Stimulated activated CD8-positive, alpha-beta memory T cell treated with anti-CD3 and anti-CD28 coated beads, Interleukin-2, amount 100 ng/mL, for 1 hour (primary cell): Measurements from ENCODE around the gene TLR9.

Experiments used
- DNase-seq, 2 donors: peaks; one replicate each; pipeline ENCODE4 v3.0.0-alpha.2; 2020; ENCODE audit warnings: low read depth in 2 of 2

Gene TLR9

GRCh38 chr3:52217409-52217805, 8.0 kb downstream of the TLR9 start:
- no peak for DNase-seq

DNA sequence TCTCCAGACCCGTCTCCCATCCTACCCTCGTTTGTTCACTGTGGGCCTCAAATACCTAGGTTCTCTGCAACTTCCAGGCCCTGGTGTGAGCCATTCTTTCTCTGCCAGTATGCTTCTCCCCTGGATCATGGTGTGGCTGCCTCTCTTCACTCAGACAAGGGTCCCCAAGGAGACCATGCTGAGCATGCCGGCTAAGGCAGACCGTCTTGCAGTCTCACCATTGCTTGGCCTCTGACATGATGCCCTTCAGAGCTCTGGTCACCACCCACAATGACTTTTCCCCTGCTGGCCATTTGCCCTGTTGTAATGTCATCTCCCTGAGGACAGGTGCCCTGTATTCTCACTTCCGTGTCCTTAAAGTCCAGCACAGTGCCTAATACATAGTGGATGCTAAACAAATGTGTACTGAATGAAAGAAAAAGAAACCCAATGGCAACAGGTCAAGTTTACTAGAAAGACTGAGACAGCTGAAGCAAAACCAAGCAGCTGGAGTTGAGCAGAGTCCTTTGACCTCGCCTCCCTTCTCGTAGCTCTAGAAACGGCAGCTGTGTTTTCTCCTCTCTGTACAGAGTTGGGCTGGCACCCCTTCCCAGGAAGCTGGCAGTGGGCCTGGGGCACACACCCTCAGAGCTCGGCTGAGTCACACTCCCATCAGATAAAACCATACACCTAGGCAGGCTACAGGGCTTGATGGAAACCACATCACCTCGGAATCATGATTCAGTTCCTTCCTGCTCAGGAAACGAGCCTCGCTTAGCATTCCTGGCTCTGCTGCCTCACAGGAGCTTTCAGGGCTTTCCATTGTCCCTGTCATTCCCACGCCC, 8.6 kb downstream of the TLR9 start:
- peak in 1 of 2 donors; percentile 47 for DNase-seq

GRCh38 chr3:52215351-52215750, 10.1 kb downstream of the TLR9 start:
- DNase-seq, result no peak

GRCh38 chr3:52213901-52214300, 11.5 kb downstream of the TLR9 start:
- no peak for DNase-seq

DNA sequence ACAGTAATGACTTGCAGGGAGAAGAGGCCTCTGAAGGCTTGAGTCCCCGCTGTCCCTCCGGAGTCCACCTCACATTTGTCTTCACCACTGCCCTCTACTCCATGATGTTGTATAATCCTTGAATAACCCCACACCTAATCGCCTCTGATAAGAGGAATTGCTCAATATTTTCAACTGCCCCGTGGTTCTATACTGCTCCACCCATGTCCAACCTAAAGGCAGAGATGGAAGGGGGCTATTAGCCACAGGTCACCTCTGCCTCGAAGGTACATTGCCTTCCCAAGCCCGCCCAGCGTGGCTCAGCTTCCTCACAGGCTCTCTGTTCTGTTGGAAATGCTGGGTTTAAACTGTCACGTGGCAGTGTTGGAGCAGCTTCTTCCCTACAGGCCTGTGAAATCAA, 12.4 kb downstream of the TLR9 start:
- DNase-seq, result no peak

GRCh38 chr3:52211268-52211891, 14.1 kb downstream of the TLR9 start:
- DNase-seq, result no peak

- no peak for DNase-seq
Observed at GRCh38 chr3:52210550-52211046, 14.8 kb downstream of the TLR9 start.

GRCh38 chr3:52210037-52210436, 15.4 kb downstream of the TLR9 start:
- DNase-seq, result no peak

GRCh38 chr3:52208556-52208955, 16.9 kb downstream of the TLR9 start:
- DNase-seq, result no peak

DNA sequence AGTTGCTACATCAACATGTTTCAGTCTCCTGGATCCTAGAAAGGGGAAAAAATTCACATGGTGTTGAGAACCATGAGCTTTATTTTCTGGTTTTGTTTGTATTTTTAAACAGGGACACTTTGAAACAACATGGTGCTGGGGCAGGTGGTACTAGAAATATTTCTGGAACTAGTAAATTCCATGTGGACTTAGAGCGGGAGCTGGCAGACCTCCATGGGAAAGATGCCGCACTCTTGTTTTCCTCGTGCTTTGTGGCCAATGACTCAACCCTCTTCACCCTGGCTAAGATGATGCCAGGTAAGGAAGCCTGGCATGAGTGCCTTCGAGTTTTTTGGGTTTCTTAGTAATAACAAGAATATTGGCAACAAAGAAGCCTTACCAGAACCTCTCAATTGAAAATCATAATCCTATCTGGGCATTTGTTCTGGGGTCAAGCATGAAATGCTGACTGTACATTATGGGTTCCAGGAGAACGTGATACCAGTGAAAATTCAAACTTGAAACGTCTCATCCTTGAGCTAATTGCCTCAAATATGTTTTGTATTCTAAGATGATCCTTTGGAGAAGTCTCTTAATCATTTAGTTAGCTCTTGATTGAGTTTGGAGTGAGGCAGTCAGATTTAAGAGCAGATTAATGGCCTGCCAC, 19.6 kb downstream of the TLR9 start:
- no peak for DNase-seq

DNA sequence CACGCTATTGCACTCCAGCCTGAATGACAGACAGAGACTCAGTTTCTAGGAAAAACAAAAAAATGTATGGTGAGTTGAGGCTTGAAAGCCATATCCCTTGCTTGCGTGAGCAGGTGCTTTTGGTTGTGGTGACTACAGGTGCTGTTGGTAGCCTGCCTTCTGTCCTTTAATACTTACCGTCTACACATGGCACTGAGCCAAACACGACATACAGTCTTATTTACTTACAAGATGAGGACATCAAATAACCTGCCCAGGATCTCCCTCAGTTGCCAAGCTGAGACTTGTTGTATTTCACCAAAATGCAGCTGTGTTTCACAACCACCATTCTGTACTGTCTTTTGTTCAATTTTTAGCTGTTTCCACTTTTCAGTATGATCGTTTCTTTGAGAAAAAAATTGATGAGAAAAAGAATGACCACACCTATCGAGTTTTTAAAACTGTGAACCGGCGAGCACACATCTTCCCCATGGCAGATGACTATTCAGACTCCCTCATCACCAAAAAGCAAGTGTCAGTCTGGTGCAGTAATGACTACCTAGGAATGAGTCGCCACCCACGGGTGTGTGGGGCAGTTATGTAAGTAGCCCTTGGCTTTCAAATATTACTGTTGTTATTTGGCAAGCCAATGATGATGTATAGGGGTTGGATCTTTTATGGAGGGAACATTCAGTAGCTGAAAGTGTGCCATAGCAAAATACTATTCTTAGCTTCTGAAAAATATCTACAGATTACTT, 20.9 kb downstream of the TLR9 start:
- no peak for DNase-seq

DNA sequence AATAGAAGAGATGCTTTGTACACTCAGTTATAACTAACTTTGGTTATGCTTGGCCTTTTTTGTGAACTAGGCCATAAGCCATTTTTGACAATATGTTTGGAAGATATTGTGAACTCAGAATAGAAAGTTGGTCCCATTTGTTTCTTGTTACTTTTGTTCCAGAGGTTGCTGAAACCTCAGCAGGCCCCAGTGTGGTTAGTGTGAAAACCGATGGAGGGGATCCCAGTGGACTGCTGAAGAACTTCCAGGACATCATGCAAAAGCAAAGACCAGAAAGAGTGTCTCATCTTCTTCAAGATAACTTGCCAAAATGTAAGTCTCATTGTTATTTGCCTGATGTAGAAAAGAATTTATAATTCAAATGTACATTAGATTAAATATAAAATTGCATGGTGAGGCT, 21.7 kb downstream of the TLR9 start:
- no peak for DNase-seq

- DNase-seq, result no peak
Observed at GRCh38 chr3:52202384-52203077, 22.9 kb downstream of the TLR9 start.

DNA sequence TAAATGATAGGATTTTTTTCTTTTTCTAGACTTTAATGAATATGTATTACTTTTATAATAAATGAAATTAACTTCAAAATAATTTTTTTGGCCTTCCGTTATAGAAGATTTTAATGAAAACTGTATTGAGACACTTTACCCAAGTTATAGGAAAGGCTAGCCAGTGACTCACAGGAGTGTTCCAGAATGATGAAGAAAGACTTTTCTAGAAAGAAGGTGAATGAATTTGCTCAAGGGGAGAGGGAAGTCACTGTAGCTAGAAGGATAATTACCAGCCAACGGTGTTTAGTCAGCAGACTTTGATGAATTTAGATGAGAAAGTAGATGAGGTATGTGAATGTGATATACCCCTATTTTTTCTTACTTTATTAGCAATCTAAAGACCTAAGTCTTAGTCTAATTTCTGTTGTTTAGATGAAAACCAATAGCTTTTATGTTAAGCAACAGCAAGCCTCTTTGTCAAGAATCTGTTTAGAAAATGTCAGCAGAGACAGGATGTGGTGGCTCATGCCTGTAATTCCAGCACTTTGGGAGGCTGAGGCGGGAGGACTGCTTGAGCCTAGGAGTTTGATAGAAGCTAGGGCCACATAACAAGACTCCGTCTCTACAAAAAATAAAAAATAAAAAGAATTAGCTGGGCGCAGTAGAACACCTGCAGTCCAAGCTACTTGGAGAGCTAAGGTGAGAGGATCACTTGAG, 24.3 kb downstream of the TLR9 start:
- DNase-seq, result no peak

- no peak for DNase-seq
Observed at GRCh38 chr3:52198643-52199608, 26.5 kb downstream of the TLR9 start.

GRCh38 chr3:52197842-52198625, 27.4 kb downstream of the TLR9 start, which contains the start of gene ALAS1:
ALAS1 (plus strand) TSS chr3:52198160; CDS start chr3:52199242, 1,082 bp downstream.
- peak; percentile 89 to 90 for DNase-seq

DNA sequence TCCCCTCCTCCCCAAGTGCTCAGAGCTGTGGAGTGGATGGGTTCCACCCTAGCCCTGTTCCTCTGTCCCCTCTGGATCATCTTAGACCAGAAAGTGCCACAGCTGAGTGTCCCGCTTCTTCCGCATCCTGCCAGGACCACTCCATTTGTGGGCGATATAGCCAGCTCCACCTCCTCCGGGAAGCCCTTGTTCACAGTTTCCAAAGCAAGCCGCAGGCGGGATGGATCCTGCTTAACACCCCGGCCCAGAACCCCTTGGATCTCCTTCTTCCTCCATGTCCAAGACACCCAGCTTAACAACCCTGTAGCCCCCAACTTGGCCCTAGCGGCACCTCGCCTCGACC, 28.0 kb downstream of the TLR9 start:
- no peak for DNase-seq

- no peak for DNase-seq
Observed at GRCh38 chr3:52196977-52197376, 28.5 kb downstream of the TLR9 start.

DNA sequence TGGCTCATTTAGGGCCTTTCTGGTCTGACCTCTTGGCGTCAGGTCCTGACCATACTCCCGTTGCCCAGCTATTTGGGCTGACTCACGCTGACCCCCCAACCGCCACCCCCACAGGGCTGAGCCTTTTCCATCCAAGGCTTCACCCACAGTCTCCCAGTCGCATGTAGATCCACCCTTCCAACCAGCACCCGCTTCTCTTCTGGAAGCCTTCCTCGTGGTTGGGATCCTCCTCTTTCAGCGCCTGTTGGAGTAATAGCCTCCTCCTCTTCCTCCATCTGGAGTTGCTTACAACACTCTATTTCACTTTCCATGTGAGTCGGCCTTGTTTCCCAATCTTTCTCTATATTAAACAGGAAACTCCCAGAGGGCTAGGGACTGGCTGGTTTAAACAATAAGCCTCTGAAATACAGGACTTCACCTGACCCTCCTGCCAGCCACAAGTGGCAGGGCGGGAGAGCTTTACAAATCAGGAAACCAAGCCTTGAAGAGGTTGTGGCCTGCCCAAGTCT, 29.6 kb downstream of the TLR9 start:
- DNase-seq, result no peak
